22Rv1 (cell line): Measurements from ENCODE around the gene CAND1.
"Not testable (repeated sequence)": the region's sequence is repeated elsewhere in the genome, so short reads cannot be mapped to it uniquely, and the experiment has no call there.

ENCODE experiments used
- H3K27ac ChIP-seq: fragments of 450-650 bp; 2 replicates; pipeline ENCODE4 v1.5.1; 2017
- ZFX ChIP-seq: fragments of 450-650 bp; IDR thresholded peaks from 2 replicates; pipeline ENCODE4 v1.6.1; 2017; ENCODE audit warnings: antibody characterized with exemption, borderline replicate concordance
- TF ChIP-seq, protein P1 (sequence below): fragments of 450-650 bp; IDR thresholded peaks from 2 replicates; pipeline ENCODE4 v1.5.1; 2017; ENCODE audit warnings: mild to moderate bottlenecking

CAND1 gene

DNA sequence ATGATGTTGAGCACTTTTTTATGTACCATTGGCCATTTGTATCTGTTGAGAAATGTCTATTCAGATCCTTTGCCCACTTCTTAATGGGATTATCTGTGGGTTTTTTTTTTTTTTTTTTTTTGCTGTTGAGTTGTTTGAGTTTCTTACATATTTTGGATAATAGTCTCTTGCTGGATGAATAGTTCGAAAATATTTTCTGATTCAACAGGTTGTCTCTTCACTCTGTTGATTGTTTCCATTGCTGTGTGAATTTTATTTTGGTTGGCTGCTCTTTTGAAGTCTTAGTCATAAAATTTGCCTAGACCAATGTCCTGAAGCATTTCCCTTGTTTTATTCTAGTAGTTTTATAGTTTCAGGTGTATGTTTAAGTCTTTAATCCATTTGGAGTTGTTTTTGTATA lies 64.5 kb downstream of the CAND1 start:
- no peak overlapping the region for H3K27ac ChIP-seq
- TF ChIP-seq, protein P1, sequence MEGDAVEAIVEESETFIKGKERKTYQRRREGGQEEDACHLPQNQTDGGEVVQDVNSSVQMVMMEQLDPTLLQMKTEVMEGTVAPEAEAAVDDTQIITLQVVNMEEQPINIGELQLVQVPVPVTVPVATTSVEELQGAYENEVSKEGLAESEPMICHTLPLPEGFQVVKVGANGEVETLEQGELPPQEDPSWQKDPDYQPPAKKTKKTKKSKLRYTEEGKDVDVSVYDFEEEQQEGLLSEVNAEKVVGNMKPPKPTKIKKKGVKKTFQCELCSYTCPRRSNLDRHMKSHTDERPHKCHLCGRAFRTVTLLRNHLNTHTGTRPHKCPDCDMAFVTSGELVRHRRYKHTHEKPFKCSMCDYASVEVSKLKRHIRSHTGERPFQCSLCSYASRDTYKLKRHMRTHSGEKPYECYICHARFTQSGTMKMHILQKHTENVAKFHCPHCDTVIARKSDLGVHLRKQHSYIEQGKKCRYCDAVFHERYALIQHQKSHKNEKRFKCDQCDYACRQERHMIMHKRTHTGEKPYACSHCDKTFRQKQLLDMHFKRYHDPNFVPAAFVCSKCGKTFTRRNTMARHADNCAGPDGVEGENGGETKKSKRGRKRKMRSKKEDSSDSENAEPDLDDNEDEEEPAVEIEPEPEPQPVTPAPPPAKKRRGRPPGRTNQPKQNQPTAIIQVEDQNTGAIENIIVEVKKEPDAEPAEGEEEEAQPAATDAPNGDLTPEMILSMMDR = no peak
- no peak for TF ChIP-seq ZFX

DNA sequence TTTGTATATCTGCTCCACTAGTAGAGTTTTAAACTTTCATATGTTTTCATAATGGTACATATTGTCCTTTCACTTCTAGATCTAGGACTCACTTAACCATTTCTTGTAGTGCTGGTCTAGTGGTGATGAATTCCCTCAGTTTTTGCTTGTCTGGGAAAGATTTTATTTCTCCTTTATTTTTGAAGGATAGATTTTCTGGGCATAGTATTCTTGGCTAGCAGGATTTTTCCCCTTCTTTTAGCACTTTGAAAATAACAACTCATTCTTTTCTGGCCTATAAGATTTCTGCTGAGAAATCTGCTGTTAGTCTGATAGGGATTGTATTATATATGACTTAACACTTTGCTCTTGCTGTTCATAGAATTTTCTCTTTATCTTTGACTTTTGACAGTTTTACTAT lies 69.3 kb downstream of the CAND1 start:
- H3K27ac ChIP-seq = no peak overlapping the region
- TF ChIP-seq ZFX = no peak
- TF ChIP-seq, protein P1 = no peak

DNA sequence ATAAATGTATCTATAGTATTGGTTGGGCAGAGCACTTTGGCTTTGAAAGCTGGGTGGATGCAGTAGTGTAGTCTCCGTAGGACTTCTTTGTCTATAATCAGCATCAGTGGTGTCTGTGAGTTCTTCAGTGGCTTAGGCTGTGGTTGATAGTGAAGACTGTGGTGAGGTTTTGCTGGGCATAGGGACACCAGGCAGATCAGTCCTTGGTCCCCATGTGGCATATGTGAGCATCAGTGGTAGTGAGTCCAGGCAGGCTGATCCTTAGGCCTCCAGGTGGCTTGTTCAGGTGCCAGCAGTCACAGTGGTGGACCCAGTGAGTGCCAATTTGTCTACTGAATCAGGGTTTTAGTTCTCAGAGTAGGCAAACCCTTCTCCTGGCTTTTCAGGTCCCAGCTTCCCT lies 70.4 kb downstream of the CAND1 start:
- TF ChIP-seq ZFX = no peak
- TF ChIP-seq, protein P1 = no peak
- no peak overlapping the region for H3K27ac ChIP-seq

DNA sequence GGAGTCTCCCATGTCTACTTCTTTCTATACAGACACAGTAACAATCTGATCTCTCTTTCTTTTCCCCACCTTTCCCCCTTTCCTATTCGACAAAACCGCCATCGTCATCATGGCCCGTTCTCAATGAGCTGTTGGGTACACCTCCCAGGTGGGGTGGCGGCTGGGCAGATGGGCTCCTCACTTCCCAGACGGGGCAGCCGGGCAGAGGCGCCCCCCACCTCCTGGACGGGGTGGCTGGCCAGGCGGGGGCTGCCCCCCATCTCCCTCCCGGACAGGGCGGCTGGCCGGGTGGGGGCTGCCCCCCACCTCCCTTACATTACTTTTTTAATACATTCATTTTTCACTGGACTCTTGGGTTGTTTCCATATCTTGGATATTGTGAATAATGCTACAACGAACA lies 71.9 kb downstream of the CAND1 start:
- not testable (repeated sequence) for H3K27ac ChIP-seq

- no peak for TF ChIP-seq ZFX
- TF ChIP-seq, protein P1 = no peak
- H3K27ac ChIP-seq = no peak overlapping the region
Measured at GRCh38 chr12:67344979-67345710, 76.0 kb downstream of the CAND1 start.

- no peak overlapping the region for H3K27ac ChIP-seq
- no peak for TF ChIP-seq ZFX
- TF ChIP-seq, protein P1 = no peak
Measured at GRCh38 chr12:67348683-67349082, 79.5 kb downstream of the CAND1 start.

GRCh38 chr12:67352682-67353081 lies 83.5 kb downstream of the CAND1 start:
- H3K27ac ChIP-seq = no peak overlapping the region
- TF ChIP-seq, protein P1 = no peak
- TF ChIP-seq ZFX = no peak

DNA sequence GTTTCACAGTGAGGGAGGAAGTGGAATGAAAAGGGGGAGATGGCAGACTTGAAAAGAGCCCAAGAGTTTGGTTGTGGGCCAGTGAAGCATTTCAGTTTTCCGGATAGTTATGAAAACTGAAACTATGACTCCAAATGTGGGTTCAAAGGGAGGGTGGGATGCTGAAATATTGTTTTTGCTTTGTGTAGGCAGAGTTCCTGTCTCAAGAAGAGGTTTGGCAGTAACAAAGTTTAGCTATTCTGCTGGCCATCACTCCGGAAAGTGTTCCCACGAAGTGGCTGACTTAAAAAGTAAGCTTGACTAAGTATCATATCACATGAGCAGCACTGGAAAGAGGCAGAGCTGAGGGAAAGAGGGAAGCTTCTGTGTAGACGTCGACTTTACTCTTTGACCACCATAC lies 85.2 kb downstream of the CAND1 start:
- H3K27ac ChIP-seq = no peak overlapping the region
- no peak for TF ChIP-seq ZFX
- TF ChIP-seq, protein P1 = no peak
